ENCODE results near the gene NEDD1. TPM values are rescaled to one million over a fixed set of nuclear protein-coding genes. Genes with fewer than 3 reads are reported as not detected.

The NEDD1 gene
- total RNA-seq, 1 experiment from 2014 or later, result 30.3 TPM

DNA sequence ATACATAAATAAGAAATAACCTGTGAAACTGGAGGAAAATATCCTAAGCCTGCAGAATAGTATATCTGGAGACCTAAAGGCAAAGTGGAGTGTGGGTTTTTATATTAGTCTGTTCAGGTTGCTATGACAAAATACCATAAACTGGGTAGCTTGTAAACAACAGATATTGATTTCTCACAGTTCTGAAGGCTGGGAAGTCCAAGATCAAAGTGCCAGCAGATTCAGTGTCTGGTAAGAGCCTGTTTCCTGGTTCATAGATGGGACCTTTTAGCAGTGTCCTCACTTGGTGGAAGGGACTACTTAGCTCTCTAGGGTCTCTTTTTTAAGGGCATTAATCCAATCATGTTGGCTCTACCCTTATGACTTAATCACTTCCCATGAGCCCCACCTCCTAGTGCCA, 25.4 kb upstream of the NEDD1 start:
- Histone ChIP-seq H3K27ac (ENCODE audit: low read length) (no peak overlapping the region), H3K4me1 (ENCODE audit: control insufficient read depth, insufficient read depth, low read length) (no peaks in the 10 kb centered on the region), H3K4me3 (ENCODE audit: low read depth in 2 of 2, low read length in 2 of 2) (no peak overlapping the region), H3K9me3 (ENCODE audit: control insufficient read depth, insufficient read depth, low read depth, low read length) (no peaks in the 10 kb centered on the region), H3K36me3 (ENCODE audit: control insufficient read depth, insufficient read depth, low read length) (no peaks in the 10 kb centered on the region), H3K27me3 (ENCODE audit: control insufficient read depth, insufficient read depth, low read length) (no peaks in the 10 kb centered on the region; the same call in 1 of the 2 replicates)
- in situ Hi-C loops (cut with HindIII; ENCODE audit: low pct_unique_long_range_greater_than_20kb, low sequenced_read_pairs) (no loop called here), intact Hi-C loops (cut with micrococcal nuclease; ENCODE audit: unreplicated experiment) (no loop called here)
- CTCF ChIA-PET, result no interaction called here
- no peak for ATAC-seq
- no peak for DNase-seq (ENCODE audit: low read depth, low spot score)
- POLR2A ChIA-PET, result no interaction called here
- no TSS peak for BruUV-seq (replicated peaks)
- TF ChIP-seq POLR2AphosphoS5 (IDR thresholded peaks at IDR 0.05; ENCODE audit: low read depth, low read length), result no peak
- TF ChIP-seq, protein P1, sequence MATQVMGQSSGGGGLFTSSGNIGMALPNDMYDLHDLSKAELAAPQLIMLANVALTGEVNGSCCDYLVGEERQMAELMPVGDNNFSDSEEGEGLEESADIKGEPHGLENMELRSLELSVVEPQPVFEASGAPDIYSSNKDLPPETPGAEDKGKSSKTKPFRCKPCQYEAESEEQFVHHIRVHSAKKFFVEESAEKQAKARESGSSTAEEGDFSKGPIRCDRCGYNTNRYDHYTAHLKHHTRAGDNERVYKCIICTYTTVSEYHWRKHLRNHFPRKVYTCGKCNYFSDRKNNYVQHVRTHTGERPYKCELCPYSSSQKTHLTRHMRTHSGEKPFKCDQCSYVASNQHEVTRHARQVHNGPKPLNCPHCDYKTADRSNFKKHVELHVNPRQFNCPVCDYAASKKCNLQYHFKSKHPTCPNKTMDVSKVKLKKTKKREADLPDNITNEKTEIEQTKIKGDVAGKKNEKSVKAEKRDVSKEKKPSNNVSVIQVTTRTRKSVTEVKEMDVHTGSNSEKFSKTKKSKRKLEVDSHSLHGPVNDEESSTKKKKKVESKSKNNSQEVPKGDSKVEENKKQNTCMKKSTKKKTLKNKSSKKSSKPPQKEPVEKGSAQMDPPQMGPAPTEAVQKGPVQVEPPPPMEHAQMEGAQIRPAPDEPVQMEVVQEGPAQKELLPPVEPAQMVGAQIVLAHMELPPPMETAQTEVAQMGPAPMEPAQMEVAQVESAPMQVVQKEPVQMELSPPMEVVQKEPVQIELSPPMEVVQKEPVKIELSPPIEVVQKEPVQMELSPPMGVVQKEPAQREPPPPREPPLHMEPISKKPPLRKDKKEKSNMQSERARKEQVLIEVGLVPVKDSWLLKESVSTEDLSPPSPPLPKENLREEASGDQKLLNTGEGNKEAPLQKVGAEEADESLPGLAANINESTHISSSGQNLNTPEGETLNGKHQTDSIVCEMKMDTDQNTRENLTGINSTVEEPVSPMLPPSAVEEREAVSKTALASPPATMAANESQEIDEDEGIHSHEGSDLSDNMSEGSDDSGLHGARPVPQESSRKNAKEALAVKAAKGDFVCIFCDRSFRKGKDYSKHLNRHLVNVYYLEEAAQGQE (IDR thresholded peaks at IDR 0.05; ENCODE audit: insufficient read depth in 1 of 2, low read depth in 2 of 2, low read length in 1 of 2), result no peak
- TF ChIP-seq, protein P2, sequence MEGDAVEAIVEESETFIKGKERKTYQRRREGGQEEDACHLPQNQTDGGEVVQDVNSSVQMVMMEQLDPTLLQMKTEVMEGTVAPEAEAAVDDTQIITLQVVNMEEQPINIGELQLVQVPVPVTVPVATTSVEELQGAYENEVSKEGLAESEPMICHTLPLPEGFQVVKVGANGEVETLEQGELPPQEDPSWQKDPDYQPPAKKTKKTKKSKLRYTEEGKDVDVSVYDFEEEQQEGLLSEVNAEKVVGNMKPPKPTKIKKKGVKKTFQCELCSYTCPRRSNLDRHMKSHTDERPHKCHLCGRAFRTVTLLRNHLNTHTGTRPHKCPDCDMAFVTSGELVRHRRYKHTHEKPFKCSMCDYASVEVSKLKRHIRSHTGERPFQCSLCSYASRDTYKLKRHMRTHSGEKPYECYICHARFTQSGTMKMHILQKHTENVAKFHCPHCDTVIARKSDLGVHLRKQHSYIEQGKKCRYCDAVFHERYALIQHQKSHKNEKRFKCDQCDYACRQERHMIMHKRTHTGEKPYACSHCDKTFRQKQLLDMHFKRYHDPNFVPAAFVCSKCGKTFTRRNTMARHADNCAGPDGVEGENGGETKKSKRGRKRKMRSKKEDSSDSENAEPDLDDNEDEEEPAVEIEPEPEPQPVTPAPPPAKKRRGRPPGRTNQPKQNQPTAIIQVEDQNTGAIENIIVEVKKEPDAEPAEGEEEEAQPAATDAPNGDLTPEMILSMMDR (IDR thresholded peaks at IDR 0.05), result no peak
- TF ChIP-seq SIN3A (IDR thresholded peaks at IDR 0.05; ENCODE audit: borderline replicate concordance, insufficient read depth, low read depth, low read length), result no peak
- TF ChIP-seq TCF7L2 (IDR thresholded peaks at IDR 0.05; ENCODE audit: low read depth, low read length), result no peak

DNA sequence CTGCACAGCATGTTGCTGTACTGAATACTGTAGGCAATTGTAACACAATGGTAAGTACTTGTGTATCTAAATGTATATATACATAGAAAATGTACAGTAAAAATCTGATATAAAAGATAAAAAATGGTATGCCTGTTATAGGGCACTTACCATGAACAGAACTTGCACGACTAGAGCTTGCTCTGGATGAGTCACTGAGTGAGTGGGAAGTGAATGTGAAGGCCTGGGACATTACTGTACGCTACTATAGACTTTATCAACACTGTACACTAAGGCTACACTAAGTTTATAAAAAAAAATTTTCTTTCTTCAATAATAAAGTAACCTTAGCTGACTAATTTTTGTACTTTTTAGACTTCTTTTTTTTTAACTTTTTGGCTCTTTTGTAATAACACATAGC, 24.2 kb upstream of the NEDD1 start:
- no peaks in the 10 kb centered on the region for H3K4me1 ChIP-seq (ENCODE audit: control insufficient read depth, insufficient read depth, low read length)
- intact Hi-C loops (cut with micrococcal nuclease; ENCODE audit: unreplicated experiment), result no loop called here
- DNase-seq (ENCODE audit: low read depth, low spot score), result no peak

More for the DNA sequence above, 24.2 kb upstream of the NEDD1 start:
- no TSS peak for BruUV-seq (replicated peaks)
- no peak for ATAC-seq
- no peaks in the 10 kb centered on the region for H3K36me3 ChIP-seq (ENCODE audit: control insufficient read depth, insufficient read depth, low read length)
- TF ChIP-seq, protein P1 (IDR thresholded peaks at IDR 0.05; ENCODE audit: insufficient read depth in 1 of 2, low read depth in 2 of 2, low read length in 1 of 2), result no peak
- no peak for TF ChIP-seq TCF7L2 (IDR thresholded peaks at IDR 0.05; ENCODE audit: low read depth, low read length)
- no peak for TF ChIP-seq SIN3A (IDR thresholded peaks at IDR 0.05; ENCODE audit: borderline replicate concordance, insufficient read depth, low read depth, low read length)
- TF ChIP-seq, protein P2 (IDR thresholded peaks at IDR 0.05), result no peak
- no peak for TF ChIP-seq POLR2AphosphoS5 (IDR thresholded peaks at IDR 0.05; ENCODE audit: low read depth, low read length)
- CTCF ChIA-PET, result no interaction called here
- no peak overlapping the region for H3K4me3 ChIP-seq (ENCODE audit: low read depth in 2 of 2, low read length in 2 of 2)
- H3K27ac ChIP-seq (ENCODE audit: low read length), result no peak overlapping the region
- in situ Hi-C loops (cut with HindIII; ENCODE audit: low pct_unique_long_range_greater_than_20kb, low sequenced_read_pairs), result no loop called here
- POLR2A ChIA-PET, result no interaction called here
- no peaks in the 10 kb centered on the region for H3K9me3 ChIP-seq (ENCODE audit: control insufficient read depth, insufficient read depth, low read depth, low read length)
- H3K27me3 ChIP-seq (ENCODE audit: control insufficient read depth, insufficient read depth, low read length), result no peaks in the 10 kb centered on the region
